AG04450 (cell line): ENCODE results near the gene GPR4. TPM values are rescaled to one million over a fixed set of nuclear protein-coding genes. Genes with fewer than 3 reads are reported as not detected.

Experiments used
- CTCF ChIA-PET: fragments of 300-600, 350-600 bp; formaldehyde crosslinking; extraction: SDS; loops from one replicate; lab custom pipeline; 2022; ENCODE audit warnings: antibody characterized with exemption, inconsistent platforms; lab: Charles Lee
- POLR2A ChIA-PET: fragments of 350-600 bp; formaldehyde crosslinking; extraction: SDS; loops from one replicate; lab custom pipeline; 2021; ENCODE audit warnings: antibody characterized with exemption, inconsistent platforms; lab: Yijun Ruan, JAX
- DNase-seq: peaks from one replicate; pipeline ENCODE4 v3.0.0-alpha.2; 2011; ENCODE audit warnings: low read depth, low spot score
- H3K27ac ChIP-seq: one replicate; pipeline ENCODE4 v1.5.1; 2012; ENCODE audit warnings: low read depth, low read length, control low read depth
- H3K27me3 ChIP-seq: one replicate; pipeline ENCODE4 v1.6.0; 2012; ENCODE audit warnings: low read length; ENCODE audit not compliant: control insufficient read depth, insufficient read depth
- H3K4me3 ChIP-seq: 2 replicates; pipeline ENCODE4 v1.5.1; 2011; ENCODE audit warnings: mild to moderate bottlenecking, low read depth, low read length, control low read depth
- H3K9me3 ChIP-seq: 2 replicates; pipeline ENCODE4 v1.5.1; 2012; ENCODE audit warnings: low read length; ENCODE audit not compliant: control insufficient read depth, insufficient read depth
- polyA minus RNA-seq: library from RNA; depleted of rRNA, polyadenylated mRNA; stranded (reverse); fragments of >200 nt; gene quantifications from 2 replicates; pipeline ENCODE4 v1.2.3, GENCODE V29; 2011; rRNA and poly(A)+ RNA removed
- polyA plus RNA-seq: library from polyadenylated mRNA; depleted of rRNA; stranded (reverse); fragments of >200 nt; gene quantifications from 2 replicates; pipeline ENCODE4 v1.2.3, GENCODE V29; 2011; rRNA removed
- TF ChIP-seq, protein P1 (sequence below): IDR thresholded peaks from 2 replicates; pipeline ENCODE4 v1.5.1; 2011; ENCODE audit warnings: low read depth, low read length, control low read depth, inconsistent platforms

GPR4 gene
- polyA plus RNA-seq (not detected in 2 replicates), polyA minus RNA-seq (not detected in 2 replicates)

DNA sequence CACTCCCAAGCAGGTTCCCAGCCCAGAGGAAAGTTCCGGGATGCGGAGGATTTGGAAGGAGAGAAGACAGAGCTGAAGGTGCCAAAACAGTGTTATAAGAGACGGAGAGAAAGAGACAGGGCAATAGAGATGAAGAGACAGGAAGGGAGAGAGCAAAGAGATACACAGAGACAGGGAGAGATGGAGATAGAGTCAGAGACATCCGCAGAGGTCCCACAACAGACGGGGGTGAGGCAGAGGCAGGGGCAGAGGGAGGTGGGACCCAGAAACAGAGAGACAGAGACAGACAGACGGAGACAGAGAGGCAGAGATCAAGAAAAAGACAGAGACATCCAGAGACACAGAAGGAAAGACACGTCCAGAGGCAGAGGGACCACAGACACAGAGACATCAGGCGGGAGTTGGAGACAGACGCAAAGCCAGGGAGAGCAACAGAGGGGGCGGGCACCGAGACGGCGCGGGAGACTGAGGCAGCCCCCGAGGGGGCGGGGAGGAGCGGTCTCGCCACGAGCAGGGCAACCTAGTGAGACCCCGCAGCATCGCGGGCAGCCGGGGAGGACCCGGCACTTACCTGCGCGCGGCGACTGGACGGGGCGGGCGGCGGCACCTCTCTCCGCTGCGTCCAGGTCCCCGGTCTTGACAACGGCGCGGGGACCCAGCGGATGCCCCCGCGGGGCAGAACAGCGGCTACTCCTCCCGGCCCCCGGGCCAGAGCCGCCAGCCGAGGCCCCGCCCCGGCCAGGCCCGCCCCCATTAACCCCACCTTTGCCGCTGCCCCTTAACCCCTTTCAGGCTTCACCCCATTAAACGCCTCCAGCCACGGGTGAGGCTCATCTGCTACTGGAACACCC lies at the start of gene GPR4:
TSS of gene GPR4 (minus strand) at position 689 of the 851 bp plus-strand sequence. CDS start 10,346 bp downstream, outside the sequence.
- no peaks in the 10 kb centered on the region; the same call in 1 of the 2 replicates for H3K9me3 ChIP-seq
- no peak within 1 kb of the TSS for H3K27ac ChIP-seq
- TF ChIP-seq, protein P1, sequence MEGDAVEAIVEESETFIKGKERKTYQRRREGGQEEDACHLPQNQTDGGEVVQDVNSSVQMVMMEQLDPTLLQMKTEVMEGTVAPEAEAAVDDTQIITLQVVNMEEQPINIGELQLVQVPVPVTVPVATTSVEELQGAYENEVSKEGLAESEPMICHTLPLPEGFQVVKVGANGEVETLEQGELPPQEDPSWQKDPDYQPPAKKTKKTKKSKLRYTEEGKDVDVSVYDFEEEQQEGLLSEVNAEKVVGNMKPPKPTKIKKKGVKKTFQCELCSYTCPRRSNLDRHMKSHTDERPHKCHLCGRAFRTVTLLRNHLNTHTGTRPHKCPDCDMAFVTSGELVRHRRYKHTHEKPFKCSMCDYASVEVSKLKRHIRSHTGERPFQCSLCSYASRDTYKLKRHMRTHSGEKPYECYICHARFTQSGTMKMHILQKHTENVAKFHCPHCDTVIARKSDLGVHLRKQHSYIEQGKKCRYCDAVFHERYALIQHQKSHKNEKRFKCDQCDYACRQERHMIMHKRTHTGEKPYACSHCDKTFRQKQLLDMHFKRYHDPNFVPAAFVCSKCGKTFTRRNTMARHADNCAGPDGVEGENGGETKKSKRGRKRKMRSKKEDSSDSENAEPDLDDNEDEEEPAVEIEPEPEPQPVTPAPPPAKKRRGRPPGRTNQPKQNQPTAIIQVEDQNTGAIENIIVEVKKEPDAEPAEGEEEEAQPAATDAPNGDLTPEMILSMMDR: no peak
- ChIA-PET CTCF (interaction anchor here (0.9 to 1.4 kb wide), 2 partner anchors 40 to 43 kb away, joined by 3 read pairs; no protein-coding TSS in a partner anchor), POLR2A (no interaction called here)
- no peak within 1 kb of the TSS for H3K4me3 ChIP-seq
- peaks cover 44% of the 10 kb centered on the region for H3K27me3 ChIP-seq
- DNase-seq: no peak

DNA sequence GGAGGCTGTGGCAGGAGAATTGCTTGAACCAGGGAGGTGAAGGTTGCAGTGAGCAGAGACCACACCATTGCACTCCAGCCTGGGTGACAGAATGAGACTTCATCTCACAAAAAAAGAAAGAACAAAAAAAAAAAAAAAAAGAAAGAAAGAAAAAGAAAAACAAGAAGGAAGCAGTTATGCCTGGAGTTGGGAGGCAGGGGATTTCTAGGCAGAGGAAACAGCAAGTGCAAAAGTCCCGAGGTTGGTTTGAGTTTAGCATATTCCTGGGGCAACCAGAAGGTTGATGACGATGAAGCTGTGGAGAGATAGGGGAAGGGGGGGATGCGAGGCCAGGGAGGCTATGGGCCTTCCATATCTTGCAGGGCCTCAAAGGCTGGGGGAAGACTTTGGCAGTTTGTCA lies 48.7 kb upstream of the GPR4 start:
- Histone ChIP-seq H3K27me3 (no peaks in the 10 kb centered on the region), H3K4me3 (no peak overlapping the region), H3K27ac (no peak overlapping the region), H3K9me3 (no peaks in the 10 kb centered on the region)
- TF ChIP-seq, protein P1: no peak
- CTCF ChIA-PET: no interaction called here
- no peak for DNase-seq
- POLR2A ChIA-PET: no interaction called here

DNA sequence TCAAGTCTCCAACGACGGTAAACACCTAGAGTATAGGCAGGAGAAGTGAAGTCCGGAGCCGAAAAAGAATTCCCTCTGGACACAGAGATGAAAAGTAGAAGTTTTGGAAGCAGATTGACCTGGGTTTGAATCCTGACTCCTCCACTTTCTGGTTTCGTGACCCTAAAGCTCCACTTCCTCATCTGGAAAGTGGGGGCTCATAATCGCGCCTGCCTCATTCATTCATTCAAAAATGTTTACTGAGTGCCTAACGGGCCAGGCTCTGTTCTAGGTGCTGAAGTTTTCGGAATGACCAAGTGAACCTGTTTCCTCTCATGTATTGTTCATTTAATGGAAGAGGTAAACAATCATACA lies 44.3 kb upstream of the GPR4 start:
- CTCF ChIA-PET: interaction anchor here (1.0 to 1.3 kb wide), 2 partner anchors 161 to 168 kb away, joined by 4 to 7 read pairs; no protein-coding TSS in a partner anchor
- TF ChIP-seq, protein P1: no peak
- H3K9me3 ChIP-seq: no peaks in the 10 kb centered on the region; the same call in 1 of the 2 replicates
- peak overlapping the region; percentile 56 for H3K4me3 ChIP-seq
- H3K27ac ChIP-seq: peak overlapping the region; percentile 22
- no peaks in the 10 kb centered on the region for H3K27me3 ChIP-seq
- no peak for DNase-seq
- POLR2A ChIA-PET: interaction anchor here (0.7 to 1.5 kb wide), 4 partner anchors 16 to 268 kb away, joined by 3 to 6 read pairs (median 4); partner anchors contain the start of genes QPCTL and SNRPD2

DNA sequence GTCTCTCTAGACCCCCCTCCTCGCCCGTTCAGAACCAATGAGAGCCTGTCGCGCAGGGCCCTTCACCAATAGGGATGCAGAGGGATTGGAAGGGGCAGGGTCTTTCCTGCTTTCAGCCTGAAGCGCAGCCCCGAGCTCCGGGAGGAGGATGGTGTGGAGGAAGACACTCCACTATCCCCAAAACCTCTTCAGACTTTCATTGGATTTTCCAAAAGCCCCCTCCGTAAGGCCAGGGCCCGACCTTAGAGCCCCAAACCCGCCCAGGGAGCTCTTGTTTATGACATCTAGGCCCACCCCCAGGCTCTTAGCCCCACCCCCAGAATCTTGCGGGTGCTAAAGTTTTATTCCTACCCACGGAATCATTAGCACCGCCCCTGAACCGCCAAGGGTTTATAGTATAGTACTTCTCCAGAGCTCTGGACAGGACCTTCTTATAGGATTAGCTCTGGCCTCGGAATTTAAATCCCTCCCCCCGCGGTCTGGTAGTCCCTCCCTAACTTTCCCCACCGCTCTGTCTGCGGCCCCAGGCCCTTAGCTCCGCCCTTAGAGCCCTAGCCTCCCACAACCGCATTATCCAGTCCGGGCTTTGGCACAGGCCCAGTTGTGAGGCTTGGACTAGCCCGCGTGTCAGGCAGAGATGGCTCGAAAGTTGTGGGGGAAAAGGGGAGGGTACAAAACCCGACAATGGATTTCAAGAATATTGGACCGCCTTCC lies 43.8 kb upstream of the GPR4 start:
- Histone ChIP-seq H3K4me3 (peak overlapping the region; percentile 56), H3K27me3 (no peaks in the 10 kb centered on the region), H3K27ac (peak overlapping the region; percentile 25), H3K9me3 (no peaks in the 10 kb centered on the region; the same call in 1 of the 2 replicates)
- ChIA-PET POLR2A (interaction anchor here (0.6 to 1.5 kb wide), 5 partner anchors 14 to 268 kb away, joined by 3 to 6 read pairs (median 3); partner anchors contain the start of genes QPCTL and SNRPD2), CTCF (interaction anchor here (0.9 to 1.3 kb wide), 3 partner anchors 47 to 167 kb away, joined by 4 to 7 read pairs (median 5); partner anchors contain the start of gene QPCTL)
- DNase-seq: peak; percentile 62
- TF ChIP-seq, protein P1: no peak
